Activated effector memory CD4-positive, alpha-beta T cell treated with anti-CD3 and anti-CD28 coated beads, Interleukin-2, amount 50 U/mL, for 16 hours (primary cell): ENCODE measurements around the gene PTPRN.
"Not testable (repeated sequence)": the region's sequence is repeated elsewhere in the genome, so short reads cannot be mapped to it uniquely, and the experiment has no call there.

Experiments
- DNase-seq: peaks from one replicate; pipeline ENCODE4 v3.0.0-alpha.2; 2020

PTPRN gene

GRCh38 chr2:219306047-219306446 lies 3.2 kb downstream of the PTPRN start:
- no peak for DNase-seq

- DNase-seq: no peak
These were observed 5.0 kb downstream of the PTPRN start for GRCh38 chr2:219304223-219304622.

- DNase-seq: no peak
These were observed 6.7 kb downstream of the PTPRN start for GRCh38 chr2:219302412-219302968.

GRCh38 chr2:219300022-219300421 lies 9.2 kb downstream of the PTPRN start:
- DNase-seq: no peak

GRCh38 chr2:219299372-219299760 lies 9.8 kb downstream of the PTPRN start:
- DNase-seq: no peak

- DNase-seq: peak; percentile 96
These were observed 10.3 kb downstream of the PTPRN start for GRCh38 chr2:219298759-219299371.

GRCh38 chr2:219297766-219298456 lies 11.3 kb downstream of the PTPRN start:
- DNase-seq: no peak

- no peak for DNase-seq
These were observed 12.4 kb downstream of the PTPRN start for GRCh38 chr2:219296631-219297391.

GRCh38 chr2:219296142-219296541 lies 13.1 kb downstream of the PTPRN start:
- DNase-seq: peak; percentile 59

GRCh38 chr2:219294356-219295351 lies 14.5 kb downstream of the PTPRN start:
- peak; percentile 96 for DNase-seq

- DNase-seq: peak; percentile 58
These were observed 15.4 kb downstream of the PTPRN start for GRCh38 chr2:219293736-219294231.

- DNase-seq: peak; percentile 47
These were observed 16.6 kb downstream of the PTPRN start for GRCh38 chr2:219292616-219293015.

- DNase-seq: peak; percentile 57
These were observed 17.2 kb downstream of the PTPRN start for GRCh38 chr2:219291910-219292490.

- peak; percentile 50 for DNase-seq
These were observed 17.8 kb downstream of the PTPRN start for GRCh38 chr2:219291394-219291793.

- peak; percentile 57 for DNase-seq
These were observed 18.6 kb downstream of the PTPRN start for GRCh38 chr2:219290381-219291171.

- DNase-seq: no peak
These were observed 19.5 kb downstream of the PTPRN start for GRCh38 chr2:219289537-219290361.

- DNase-seq: no peak
These were observed 20.0 kb downstream of the PTPRN start for GRCh38 chr2:219289195-219289536.

- no peak for DNase-seq
These were observed 21.5 kb downstream of the PTPRN start for GRCh38 chr2:219287580-219288265.

GRCh38 chr2:219287116-219287440 lies 22.1 kb downstream of the PTPRN start:
- not testable (repeated sequence) for DNase-seq
